Activated effector memory CD4-positive, alpha-beta T cell treated with Interleukin-2 at 50 U/mL for 16 hours (primary cell): ENCODE measurements around the gene FRG2C.
A peak's percentile ranks its signal among the peaks of the same experiment; 100 is the strongest.
"Not testable (repeated sequence)": the region's sequence is repeated elsewhere in the genome, so short reads cannot be mapped to it uniquely, and the experiment has no call there.

ENCODE experiments used
- DNase-seq: peaks from one replicate; pipeline ENCODE4 v3.0.0-alpha.2; 2020

The FRG2C gene

GRCh38 chr3:75664028-75664427 is at the start of gene FRG2C:
Gene FRG2C (plus strand): TSS chr3:75664328. CDS start chr3:75664380, 52 bp downstream.
- not testable (repeated sequence) for DNase-seq

GRCh38 chr3:75618666-75619305 is 45.3 kb upstream of the FRG2C start:
- DNase-seq = not testable (repeated sequence)

- DNase-seq = not testable (repeated sequence)
These were observed 44.6 kb upstream of the FRG2C start for GRCh38 chr3:75619481-75620031.

- DNase-seq = not testable (repeated sequence)
These were observed 42.4 kb upstream of the FRG2C start for GRCh38 chr3:75621772-75622171.

GRCh38 chr3:75623656-75624055 is 40.5 kb upstream of the FRG2C start:
- not testable (repeated sequence) for DNase-seq

- not testable (repeated sequence) for DNase-seq
These were observed 33.1 kb upstream of the FRG2C start for GRCh38 chr3:75630887-75631535.

- no peak for DNase-seq
These were observed 32.6 kb upstream of the FRG2C start for GRCh38 chr3:75631541-75631940.

- not testable (repeated sequence) for DNase-seq
These were observed 25.2 kb upstream of the FRG2C start for GRCh38 chr3:75638947-75639346.

GRCh38 chr3:75641107-75641517 is 23.0 kb upstream of the FRG2C start:
- peak; percentile 11 for DNase-seq

GRCh38 chr3:75643031-75643800 is 20.9 kb upstream of the FRG2C start:
- DNase-seq = not testable (repeated sequence)

GRCh38 chr3:75645548-75645947 is 18.6 kb upstream of the FRG2C start:
- DNase-seq = not testable (repeated sequence)

- DNase-seq = no peak
These were observed 13.9 kb upstream of the FRG2C start for GRCh38 chr3:75650191-75650590.

- not testable (repeated sequence) for DNase-seq
These were observed 8.8 kb upstream of the FRG2C start for GRCh38 chr3:75655101-75655904.

- not testable (repeated sequence) for DNase-seq
These were observed 8.2 kb upstream of the FRG2C start for GRCh38 chr3:75655956-75656355.

GRCh38 chr3:75658411-75659107 is 5.6 kb upstream of the FRG2C start:
- not testable (repeated sequence) for DNase-seq

GRCh38 chr3:75659108-75659433 is 5.1 kb upstream of the FRG2C start:
- not testable (repeated sequence) for DNase-seq

- DNase-seq = not testable (repeated sequence)
These were observed 1.5 kb downstream of the FRG2C start for GRCh38 chr3:75665626-75666025.

GRCh38 chr3:75667757-75668701 is 3.9 kb downstream of the FRG2C start:
- DNase-seq = not testable (repeated sequence)

- DNase-seq = peak; percentile 31
These were observed 4.7 kb downstream of the FRG2C start for GRCh38 chr3:75668759-75669347.
